Gastrocnemius medialis (tissue), 4 donors: ENCODE measurements around the gene AP1G2. TPM values are rescaled to one million over a fixed set of nuclear protein-coding genes. Genes with fewer than 3 reads are reported as not detected.

Source experiments
- ATAC-seq, 2 donors: fragments of 150-250 bp; one replicate each; pipeline ENCODE4 v1.9.1; 2016
- DNase-seq, 2 donors: peaks; one replicate each; pipeline ENCODE4 v3.0.0-alpha.2; 2019
- H3K27ac ChIP-seq, 4 donors: fragments of 200-600 bp; sonication (generic); 1 replicate in 1 of 4; 2 replicates in 3 of 4; pipeline ENCODE4 v1.5.1; 2016 to 2018; ENCODE audit warnings: mild to moderate bottlenecking in 2 of 4, moderate library complexity in 1 of 4
- H3K27me3 ChIP-seq, 3 donors: fragments of 200-600 bp; sonication (generic) in 2 of 3; 1 replicate in 1 of 3; 2 replicates in 2 of 3; pipeline versions ENCODE4 v1.5.1 to v1.6.0; 2016 to 2019; ENCODE audit warnings: mild to moderate bottlenecking in 1 of 3, moderate library complexity in 1 of 3
- H3K36me3 ChIP-seq, 2 donors: fragments of 200-600 bp; sonication (generic) in 1 of 2; one replicate each; pipeline ENCODE4 v1.5.1; 2017 to 2018
- H3K4me1 ChIP-seq, 2 donors: fragments of 200-600 bp; sonication (generic) in 1 of 2; one replicate each; pipeline ENCODE4 v1.5.1; 2016 to 2017; ENCODE audit warnings: mild to moderate bottlenecking in 2 of 2
- H3K4me3 ChIP-seq, 4 donors: fragments of 200-600 bp; sonication (generic) in 3 of 4; 1 replicate in 1 of 4; 2 replicates in 3 of 4; pipeline ENCODE4 v1.5.1; 2016 to 2019; ENCODE audit warnings: mild to moderate bottlenecking in 2 of 4
- H3K9me3 ChIP-seq, 3 donors: fragments of 200-600 bp; sonication (generic) in 2 of 3; 1 replicate in 1 of 3; 2 replicates in 2 of 3; pipeline ENCODE4 v1.5.1; 2016 to 2019
- CTCF ChIP-seq, 5 experiments: fragments of 450-650 bp in 3 of 5; fragments of 200-600 bp in 2 of 5; sonication (generic) in 2 of 5; IDR thresholded peaks in 4 of 5; conservative IDR thresholded peaks in 1 of 5; 1 replicate in 4 of 5; 2 replicates in 1 of 5; pipeline ENCODE4 v1.5.1; 2016 to 2019; ENCODE audit warnings: antibody characterized with exemption in 5 of 5, mild to moderate bottlenecking in 3 of 5, moderate library complexity in 3 of 5
- POLR2A ChIP-seq, 2 donors: fragments of 450-650 bp; IDR thresholded peaks; one replicate each; pipeline ENCODE4 v1.6.1; 2017; ENCODE audit warnings: antibody characterized with exemption in 2 of 2, mild to moderate bottlenecking in 2 of 2, moderate library complexity in 2 of 2
- in situ Hi-C, 4 donors: fragments of 200-750 bp; cut with MboI; loops; one replicate each; pipeline versions ENCODE4 v1.15.0 to v1.8.0; 2017; ENCODE audit warnings: low sequenced_read_pairs in 4 of 4
- intact Hi-C: fragments of 100-400 bp; cut with DNase I; formaldehyde crosslinking; loops from one replicate; pipeline ENCODE4 v1.15.1; 2023; ENCODE audit warnings: low total_unique reads
- total RNA-seq, 4 donors: library from RNA; depleted of rRNA; stranded (reverse); fragments of >200 nt; gene quantifications; one replicate each; pipeline versions ENCODE4 v1.1.0 to v1.2.3, GENCODE V29; 2016

Gene AP1G2
- total RNA-seq, 4 donors from 2014 or later, result 1.5 to 31.5 (median 7.8) TPM

DNA sequence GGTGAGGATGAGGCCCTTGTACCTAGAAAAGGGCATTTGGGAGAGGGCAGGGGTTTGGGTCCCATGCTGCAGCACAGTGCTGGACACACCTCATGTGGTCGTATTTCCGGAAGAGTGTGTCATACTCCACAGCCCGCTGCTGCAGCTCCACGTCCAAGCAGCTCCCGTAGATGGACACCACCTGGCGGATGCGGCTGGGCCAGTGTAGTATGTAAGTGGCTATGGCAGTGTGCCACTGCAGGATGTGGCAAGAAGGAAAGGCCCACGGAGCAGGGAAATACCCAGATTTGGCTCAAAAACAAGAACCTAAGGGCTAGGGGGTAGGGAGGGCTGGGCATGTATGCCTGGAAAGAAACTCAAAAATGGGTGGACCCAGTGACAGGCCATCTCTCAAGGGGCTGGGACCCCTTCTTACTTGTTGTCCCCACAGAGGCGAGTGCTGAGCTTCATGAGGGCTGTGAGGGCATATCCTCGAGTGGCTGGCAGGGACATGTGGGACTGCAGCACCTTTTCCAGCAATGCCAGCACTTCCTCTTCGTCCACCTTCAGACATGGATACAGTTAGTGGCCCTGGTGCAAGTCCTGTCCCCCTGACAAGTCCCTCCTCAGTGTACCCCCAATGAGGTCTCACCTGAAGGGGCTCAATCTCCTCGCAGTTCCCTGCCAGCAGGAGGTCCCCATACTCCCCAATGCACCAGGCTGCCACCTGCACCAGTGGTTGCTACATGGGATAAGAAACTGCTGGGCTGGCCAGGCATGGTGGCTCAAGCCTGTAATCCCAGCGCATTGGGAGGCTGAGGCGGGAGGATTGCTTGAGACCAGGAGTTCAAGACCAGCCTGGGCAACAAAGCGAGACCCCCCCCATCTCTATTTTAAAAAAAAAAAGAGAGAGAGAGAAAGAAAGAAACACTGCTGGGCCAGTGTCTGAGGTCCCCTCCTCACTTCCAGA is 5.4 kb downstream of the AP1G2 start:
- intact Hi-C loops (loop anchor here (1.0 kb wide), 1 partner anchor 84 kb away; no protein-coding TSS in a partner anchor), in situ Hi-C loops (loop anchor here in 3 of 4 donors (10.0 to 25.0 kb wide), 3 partner anchors 225 to 975 kb away; partner anchors contain the start of genes ABHD4 (in 1 of the 3), DAD1 (in 1 of the 3) and PABPN1 (in 1 of the 3))
- DNase-seq, result peak in 1 of 2 donors; percentile 52
- no peak overlapping the region for H3K4me3 ChIP-seq
- no peaks in the 10 kb centered on the region for H3K36me3 ChIP-seq
- H3K27ac ChIP-seq, result no peak overlapping the region
- H3K27me3 ChIP-seq, result no peaks in the 10 kb centered on the region
- ATAC-seq, result peak in 1 of 2 donors; percentile 37
- H3K9me3 ChIP-seq, result no peaks in the 10 kb centered on the region
- TF ChIP-seq POLR2A (IDR thresholded peaks at IDR 0.05) (no peak), CTCF (IDR thresholded peaks at IDR 0.05 in 4 of 5, conservative IDR thresholded peaks at IDR 0.05 in 1 of 5) (no peak)
- H3K4me1 ChIP-seq, result peaks cover 11 to 13% of the 10 kb centered on the region in 2 donors

GRCh38 chr14:23561259-23561658 is 6.3 kb downstream of the AP1G2 start:
- intact Hi-C loops (no loop called here), in situ Hi-C loops (loop anchor here in 3 of 4 donors (10.0 to 25.0 kb wide), 3 partner anchors 224 to 974 kb away; partner anchors contain the start of genes ABHD4 (in 1 of the 3), DAD1 (in 1 of the 3) and PABPN1 (in 1 of the 3))
- no peak for ATAC-seq
- H3K36me3 ChIP-seq, result no peaks in the 10 kb centered on the region
- no peak overlapping the region for H3K4me3 ChIP-seq
- TF ChIP-seq POLR2A (IDR thresholded peaks at IDR 0.05) (no peak), CTCF (IDR thresholded peaks at IDR 0.05 in 4 of 5, conservative IDR thresholded peaks at IDR 0.05 in 1 of 5) (no peak)
- H3K27me3 ChIP-seq, result no peaks in the 10 kb centered on the region
- H3K9me3 ChIP-seq, result no peaks in the 10 kb centered on the region
- DNase-seq, result no peak
- H3K4me1 ChIP-seq, result peaks cover 19 to 21% of the 10 kb centered on the region in 2 donors
- H3K27ac ChIP-seq, result no peak overlapping the region

GRCh38 chr14:23559926-23560520 is 7.6 kb downstream of the AP1G2 start:
- peaks cover 19 to 28% of the 10 kb centered on the region in 2 donors for H3K4me1 ChIP-seq
- TF ChIP-seq CTCF (IDR thresholded peaks at IDR 0.05 in 4 of 5, conservative IDR thresholded peaks at IDR 0.05 in 1 of 5) (no peak), POLR2A (IDR thresholded peaks at IDR 0.05) (no peak)
- H3K9me3 ChIP-seq, result no peaks in the 10 kb centered on the region
- DNase-seq (no peak), ATAC-seq (no peak)
- H3K36me3 ChIP-seq, result no peaks in the 10 kb centered on the region
- H3K27me3 ChIP-seq, result no peaks in the 10 kb centered on the region
- no peak overlapping the region for H3K27ac ChIP-seq
- intact Hi-C loops, result loop anchor here (5.0 to 10.0 kb wide), 3 partner anchors 238 to 875 kb away; partner anchors contain the start of genes PABPN1 and PRMT5
- in situ Hi-C loops, result loop anchor here (5.0 to 25.0 kb wide), 5 partner anchors 78 to 973 kb away; partner anchors contain the start of genes PABPN1 (in 2 of the 4), ABHD4 (in 1 of the 4) and DAD1 (in 1 of the 4)
- no peak overlapping the region for H3K4me3 ChIP-seq

DNA sequence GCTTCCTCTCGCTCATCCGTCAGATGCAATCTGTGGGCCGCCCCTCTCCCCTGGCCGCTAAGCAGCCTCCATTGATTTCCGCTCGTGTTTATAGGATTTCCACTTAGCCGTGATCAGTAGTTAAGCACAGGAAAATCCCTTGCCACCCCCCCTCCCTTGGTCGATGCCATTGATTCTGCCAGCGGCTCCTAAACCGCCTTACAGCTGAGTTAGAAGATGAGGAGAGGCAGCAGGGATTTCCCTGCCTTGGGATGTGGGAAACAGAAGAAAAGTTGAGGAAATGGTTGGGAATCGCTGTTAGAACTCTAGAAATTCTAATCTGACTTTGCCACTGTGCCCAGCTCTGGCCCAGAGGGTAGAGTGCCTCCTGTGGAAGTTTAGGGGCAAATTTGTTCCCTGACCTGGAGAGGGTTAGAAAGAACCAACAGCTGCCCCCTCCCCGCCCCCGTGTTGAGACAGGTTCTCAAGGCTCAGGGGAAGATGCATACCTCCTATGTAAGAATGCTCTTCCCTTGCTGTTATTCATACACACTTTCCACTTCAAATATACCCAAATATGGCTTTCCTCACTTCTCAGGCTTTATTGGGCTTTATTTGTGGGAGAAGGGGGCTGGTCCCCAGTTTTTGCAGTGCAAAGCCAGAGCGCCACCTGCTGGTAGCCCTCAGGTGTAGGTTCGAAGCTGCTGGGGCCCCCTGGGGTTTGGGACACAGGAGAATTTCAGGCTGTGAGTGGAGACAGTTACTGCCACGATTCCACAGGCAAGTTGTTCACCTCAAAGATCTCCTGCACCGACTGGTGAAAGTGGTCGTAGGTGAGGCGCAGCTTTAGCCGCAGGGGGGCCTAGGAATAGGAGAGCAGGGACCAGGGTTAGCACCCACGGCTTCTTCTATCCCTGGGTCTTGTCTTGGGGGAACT is 8.3 kb downstream of the AP1G2 start:
- TF ChIP-seq CTCF (IDR thresholded peaks at IDR 0.05 in 4 of 5, conservative IDR thresholded peaks at IDR 0.05 in 1 of 5) (peak; percentile 58 to 86 (median 74)), POLR2A (IDR thresholded peaks at IDR 0.05) (no peak)
- no peak overlapping the region for H3K4me3 ChIP-seq
- ATAC-seq (no peak), DNase-seq (peak in 1 of 2 donors; percentile 23)
- H3K27ac ChIP-seq, result no peak overlapping the region
- H3K36me3 ChIP-seq, result no peaks in the 10 kb centered on the region
- H3K9me3 ChIP-seq, result no peaks in the 10 kb centered on the region
- peaks cover 19 to 30% of the 10 kb centered on the region in 2 donors for H3K4me1 ChIP-seq
- intact Hi-C loops (loop anchor here (5.0 to 10.0 kb wide), 3 partner anchors 237 to 876 kb away; partner anchors contain the start of genes PABPN1 and PRMT5), in situ Hi-C loops (loop anchor here in 3 of 4 donors (5.0 to 25.0 kb wide), 5 partner anchors 77 to 972 kb away; partner anchors contain the start of genes ABHD4 (in 1 of the 3), DAD1 (in 1 of the 3) and PABPN1 (in 1 of the 3))
- no peaks in the 10 kb centered on the region for H3K27me3 ChIP-seq
